K562 (cell line): ENCODE measurements around the gene C2CD2L. TPM values are rescaled to one million over a fixed set of nuclear protein-coding genes. Genes with fewer than 3 reads are reported as not detected.

Experiments
- BCOR ChIP-seq: fragments of 450-650 bp; IDR thresholded peaks from 2 replicates; pipeline ENCODE4 v1.6.1; 2016
- CBX5 ChIP-seq: IDR thresholded peaks from 2 replicates; pipeline ENCODE4 v1.6.1; 2014; ENCODE audit warnings: low read depth, borderline replicate concordance
- CREBBP ChIP-seq: IDR thresholded peaks from one replicate; pipeline ENCODE4 v1.6.1; 2012; ENCODE audit warnings: low read depth, mild to moderate bottlenecking, control low read depth, inconsistent platforms, low read length
- ETV1 ChIP-seq: fragments of 450-650 bp; conservative IDR thresholded peaks from 2 replicates; pipeline ENCODE4 v1.6.1; 2016; ENCODE audit warnings: missing genetic modification characterization, control low read depth, low read depth, missing compliant biosample characterization
- FOXK2 ChIP-seq, 2 experiments: fragments of 450-650 bp; IDR thresholded peaks in 1 of 2; conservative IDR thresholded peaks in 1 of 2; 2 replicates each; pipeline ENCODE4 v1.6.1; 2016; ENCODE audit warnings: low read depth in 2 of 2, mild to moderate bottlenecking in 1 of 2
- HDAC6 ChIP-seq: IDR thresholded peaks from 2 replicates; pipeline ENCODE4 v1.6.1; 2012; ENCODE audit warnings: low read depth, mild to moderate bottlenecking, control low read depth, inconsistent platforms, low read length, moderate library complexity
- HNRNPH1 ChIP-seq: fragments of 200-400 bp; formaldehyde crosslinking; optimal IDR thresholded peaks from 2 replicates; pipeline ENCODE3; 2017; ENCODE audit warnings: low read depth, mild to moderate bottlenecking, low read length, moderate library complexity
- IRF2 ChIP-seq: sonication (generic); formaldehyde crosslinking; IDR thresholded peaks from 2 replicates; pipeline ENCODE4 v1.8.1; 2022; ENCODE audit warnings: mild to moderate bottlenecking, missing genetic modification reagents
- IRF9 ChIP-seq: fragments of 450-650 bp; IDR thresholded peaks from 2 replicates; pipeline ENCODE4 v1.6.1; 2016; ENCODE audit warnings: missing biosample characterization, missing genetic modification characterization
- JUNB ChIP-seq: fragments of 450-650 bp; formaldehyde crosslinking; conservative IDR thresholded peaks from 2 replicates; pipeline ENCODE4 v1.4.0; 2020; ENCODE audit warnings: mild to moderate bottlenecking
- KDM4B ChIP-seq, 2 experiments: fragments of 450-650 bp in 1 of 2; sonication (generic) in 1 of 2; IDR thresholded peaks; 2 replicates each; pipeline ENCODE4 v1.6.1; 2016 to 2017; ENCODE audit warnings: borderline replicate concordance in 2 of 2, antibody characterized with exemption in 1 of 2, low read depth in 1 of 2, mild to moderate bottlenecking in 1 of 2
- LARP7 ChIP-seq: fragments of 450-650 bp; IDR thresholded peaks from 2 replicates; pipeline ENCODE4 v1.6.1; 2016
- MAFK ChIP-seq: IDR thresholded peaks from 2 replicates; pipeline ENCODE4 v1.6.1; 2011; ENCODE audit warnings: low read length, improper control_type of control experiment
- NFE2 ChIP-seq: IDR thresholded peaks from 2 replicates; pipeline ENCODE4 v1.6.1; 2014; ENCODE audit warnings: antibody characterized with exemption, low read depth
- RBM17 ChIP-seq: fragments of 200-400 bp; formaldehyde crosslinking; IDR thresholded peaks from 2 replicates; pipeline ENCODE4 v1.6.1; 2017; ENCODE audit warnings: low read depth, mild to moderate bottlenecking, low read length, borderline replicate concordance
- SRSF9 ChIP-seq: fragments of 200-400 bp; formaldehyde crosslinking; IDR thresholded peaks from 2 replicates; pipeline ENCODE4 v1.6.1; 2017; ENCODE audit warnings: low read depth, low read length, borderline replicate concordance
- ZBTB1 ChIP-seq: sonication (generic); formaldehyde crosslinking; IDR thresholded peaks from 2 replicates; pipeline ENCODE4 v1.8.1; 2023; ENCODE audit warnings: missing genetic modification reagents, low read depth, mild to moderate bottlenecking, borderline replicate concordance
- ZNF143 ChIP-seq: sonication (generic); formaldehyde crosslinking; IDR thresholded peaks from 2 replicates; pipeline ENCODE4 v1.9.0; 2022; ENCODE audit warnings: mild to moderate bottlenecking, missing genetic modification reagents
- ZNF253 ChIP-seq: fragments of 250-450 bp; sonication (Bioruptor Pico); conservative IDR thresholded peaks from 2 replicates; pipeline ENCODE4 v1.6.1; 2021; ENCODE audit warnings: mild to moderate bottlenecking
- ZNF445 ChIP-seq: fragments of 250-450 bp; sonication (Bioruptor Pico); IDR thresholded peaks from 2 replicates; pipeline ENCODE4 v1.4.0; 2020; ENCODE audit warnings: low read depth, mild to moderate bottlenecking, moderate library complexity
- ZNF586 ChIP-seq: fragments of 450-650 bp; formaldehyde crosslinking; conservative IDR thresholded peaks from 2 replicates; pipeline ENCODE4 v1.4.0; 2020; ENCODE audit warnings: mild to moderate bottlenecking, moderate library complexity
- ZNF717 ChIP-seq: fragments of 250-450 bp; sonication (Bioruptor Pico); IDR thresholded peaks from 2 replicates; pipeline ENCODE4 v1.5.0; 2021
- polyA plus RNA-seq, 8 experiments: library from polyadenylated mRNA; depleted of rRNA in 4 of 8; stranded (reverse) in 5 of 8; unstranded in 3 of 8; fragments of >200 nt; fragmentation: Nextera tagmentation in 2 of 8; fragmentation: Illumina TruSeq in 1 of 8; extraction: Ambion mirVana in 2 of 8; extraction: Trizol in 1 of 8; gene quantifications; 2 replicates each; pipeline versions ENCODE4 v1.2.1 to v1.2.3, GENCODE V29; 2011 to 2014; ENCODE audit warnings: inconsistent platforms in 1 of 8, missing spikeins in 1 of 8
- total RNA-seq, 7 experiments: library from RNA; depleted of rRNA in 6 of 7; stranded (reverse); fragments of >200 nt in 6 of 7; fragmentation: Illumina TruSeq in 2 of 7; extraction: Trizol in 2 of 7; gene quantifications; 2 replicates each; pipeline versions ENCODE4 v1.2.1 to v1.2.3, GENCODE V29; 2011 to 2021; ENCODE audit warnings: low replicate concordance in 1 of 7
- TF ChIP-seq, protein P1 (sequence below): fragments of 450-650 bp; formaldehyde crosslinking; IDR thresholded peaks from 2 replicates; pipeline ENCODE4 v1.4.0; 2022; ENCODE audit warnings: missing genetic modification characterization
- TF ChIP-seq, protein P2 (sequence below): fragments of 450-650 bp; IDR thresholded peaks from 2 replicates; pipeline ENCODE4 v1.6.1; 2017; ENCODE audit warnings: antibody characterized with exemption, mild to moderate bottlenecking

The C2CD2L gene
- total and polyA plus RNA-seq, 9 of the 15 experiments (the other 6 are each of a cell fraction or from before 2014, with no cell fraction given), result 0.66 to 41.2 (median 14.8) TPM

DNA sequence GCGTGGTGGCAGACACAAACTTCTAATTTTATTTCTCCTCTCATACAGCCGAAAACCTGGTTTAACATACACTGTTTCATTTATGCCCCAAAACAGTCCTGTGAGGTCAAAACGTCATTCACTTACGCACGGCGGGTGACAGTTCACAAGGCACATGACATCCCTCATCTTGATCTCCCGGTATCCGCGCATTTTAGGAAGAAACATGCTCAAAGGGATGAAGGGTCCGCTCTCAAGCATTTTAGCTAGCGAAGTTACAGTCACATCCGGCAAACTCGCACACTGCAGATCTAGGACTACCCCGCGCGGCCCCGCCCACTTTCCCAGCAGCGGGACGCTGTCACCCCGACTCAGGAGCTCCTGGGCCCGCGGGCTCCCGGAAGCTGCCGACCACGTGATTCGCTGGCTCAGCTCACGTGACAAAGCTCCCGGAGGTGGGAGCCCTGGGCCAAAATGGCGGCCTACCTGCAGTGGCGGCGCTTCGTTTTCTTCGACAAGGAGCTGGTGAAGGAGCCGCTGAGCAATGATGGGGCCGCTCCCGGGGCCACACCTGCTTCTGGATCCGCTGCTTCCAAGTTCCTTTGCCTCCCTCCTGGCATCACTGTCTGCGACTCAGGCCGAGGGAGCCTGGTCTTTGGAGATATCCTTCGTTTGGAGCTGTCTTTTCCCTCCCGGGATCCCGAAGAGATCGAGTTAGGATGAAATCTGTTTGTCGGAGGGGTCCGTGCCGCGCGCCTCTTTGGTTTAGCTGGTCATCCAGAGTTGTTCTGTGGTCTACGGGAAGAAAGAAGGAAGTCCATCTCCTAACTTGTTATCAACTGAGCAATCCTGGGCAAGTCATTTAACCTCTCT lies 39.5 kb upstream of the C2CD2L start, which contains the start of gene VPS11 (continued):
- TF ChIP-seq KDM4B (IDR thresholded peaks at IDR 0.05; ENCODE audit: borderline replicate concordance in 2 of 2, low read depth in 1 of 2) (peak in 1 of 2 experiments; percentile 60; a peak in 1 of 4 replicates), HDAC6 (no peak), MAFK (0 out of 2 replicates have a peak, but pooled peaks have one; percentile 16), RBM17 (no peak), NFE2 (no peak), ZBTB1 (CRISPR knock-in tag) (no peak), SRSF9 (no peak), JUNB (CRISPR knock-in tag) (no peak), ETV1 (tag) (peak; percentile 90), ZNF717 (CRISPR knock-in tag) (no peak), HNRNPH1 (no peak), IRF9 (no peak), IRF2 (no peak), ZNF445 (CRISPR knock-in tag) (no peak), ZNF143 (CRISPR knock-in tag) (no peak), FOXK2 (conservative IDR thresholded peaks at IDR 0.05 in 1 of 2, IDR thresholded peaks at IDR 0.05 in 1 of 2; ENCODE audit: low read depth in 2 of 2) (peak in 1 of 2 experiments; percentile 74), LARP7 (no peak), ZNF253 (no peak), CREBBP (no peak), BCOR (no peak), CBX5 (no peak), ZNF586 (CRISPR knock-in tag) (no peak)
- TF ChIP-seq, protein P1, sequence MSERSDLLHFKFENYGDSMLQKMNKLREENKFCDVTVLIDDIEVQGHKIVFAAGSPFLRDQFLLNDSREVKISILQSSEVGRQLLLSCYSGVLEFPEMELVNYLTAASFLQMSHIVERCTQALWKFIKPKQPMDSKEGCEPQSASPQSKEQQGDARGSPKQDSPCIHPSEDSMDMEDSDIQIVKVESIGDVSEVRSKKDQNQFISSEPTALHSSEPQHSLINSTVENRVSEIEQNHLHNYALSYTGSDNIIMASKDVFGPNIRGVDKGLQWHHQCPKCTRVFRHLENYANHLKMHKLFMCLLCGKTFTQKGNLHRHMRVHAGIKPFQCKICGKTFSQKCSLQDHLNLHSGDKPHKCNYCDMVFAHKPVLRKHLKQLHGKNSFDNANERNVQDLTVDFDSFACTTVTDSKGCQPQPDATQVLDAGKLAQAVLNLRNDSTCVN, result no peak
- TF ChIP-seq, protein P2, sequence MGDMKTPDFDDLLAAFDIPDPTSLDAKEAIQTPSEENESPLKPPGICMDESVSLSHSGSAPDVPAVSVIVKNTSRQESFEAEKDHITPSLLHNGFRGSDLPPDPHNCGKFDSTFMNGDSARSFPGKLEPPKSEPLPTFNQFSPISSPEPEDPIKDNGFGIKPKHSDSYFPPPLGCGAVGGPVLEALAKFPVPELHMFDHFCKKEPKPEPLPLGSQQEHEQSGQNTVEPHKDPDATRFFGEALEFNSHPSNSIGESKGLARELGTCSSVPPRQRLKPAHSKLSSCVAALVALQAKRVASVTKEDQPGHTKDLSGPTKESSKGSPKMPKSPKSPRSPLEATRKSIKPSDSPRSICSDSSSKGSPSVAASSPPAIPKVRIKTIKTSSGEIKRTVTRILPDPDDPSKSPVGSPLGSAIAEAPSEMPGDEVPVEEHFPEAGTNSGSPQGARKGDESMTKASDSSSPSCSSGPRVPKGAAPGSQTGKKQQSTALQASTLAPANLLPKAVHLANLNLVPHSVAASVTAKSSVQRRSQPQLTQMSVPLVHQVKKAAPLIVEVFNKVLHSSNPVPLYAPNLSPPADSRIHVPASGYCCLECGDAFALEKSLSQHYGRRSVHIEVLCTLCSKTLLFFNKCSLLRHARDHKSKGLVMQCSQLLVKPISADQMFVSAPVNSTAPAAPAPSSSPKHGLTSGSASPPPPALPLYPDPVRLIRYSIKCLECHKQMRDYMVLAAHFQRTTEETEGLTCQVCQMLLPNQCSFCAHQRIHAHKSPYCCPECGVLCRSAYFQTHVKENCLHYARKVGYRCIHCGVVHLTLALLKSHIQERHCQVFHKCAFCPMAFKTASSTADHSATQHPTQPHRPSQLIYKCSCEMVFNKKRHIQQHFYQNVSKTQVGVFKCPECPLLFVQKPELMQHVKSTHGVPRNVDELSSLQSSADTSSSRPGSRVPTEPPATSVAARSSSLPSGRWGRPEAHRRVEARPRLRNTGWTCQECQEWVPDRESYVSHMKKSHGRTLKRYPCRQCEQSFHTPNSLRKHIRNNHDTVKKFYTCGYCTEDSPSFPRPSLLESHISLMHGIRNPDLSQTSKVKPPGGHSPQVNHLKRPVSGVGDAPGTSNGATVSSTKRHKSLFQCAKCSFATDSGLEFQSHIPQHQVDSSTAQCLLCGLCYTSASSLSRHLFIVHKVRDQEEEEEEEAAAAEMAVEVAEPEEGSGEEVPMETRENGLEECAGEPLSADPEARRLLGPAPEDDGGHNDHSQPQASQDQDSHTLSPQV, result no peak
